GM19452 (cell line): Measurements from ENCODE around the gene TMPRSS11E.
"Not testable (repeated sequence)": the region's sequence is repeated elsewhere in the genome, so short reads cannot be mapped to it uniquely, and the experiment has no call there.

ENCODE experiments used
- ATAC-seq: cut with Tn5 transposase; IDR thresholded peaks from one replicate; pipeline ENCODE4 v1.9.1; 2021; ENCODE audit not compliant: unreplicated experiment

The TMPRSS11E gene

GRCh38 chr4:68461790-68462189, 14.5 kb downstream of the TMPRSS11E start:
- ATAC-seq: no peak

- no peak for ATAC-seq
These were observed 15.4 kb downstream of the TMPRSS11E start for GRCh38 chr4:68462691-68463090.

GRCh38 chr4:68463796-68464195, 16.5 kb downstream of the TMPRSS11E start:
- ATAC-seq: no peak

GRCh38 chr4:68465058-68465457, 17.8 kb downstream of the TMPRSS11E start:
- ATAC-seq: no peak

- ATAC-seq: no peak
These were observed 18.9 kb downstream of the TMPRSS11E start for GRCh38 chr4:68466185-68466584.

DNA sequence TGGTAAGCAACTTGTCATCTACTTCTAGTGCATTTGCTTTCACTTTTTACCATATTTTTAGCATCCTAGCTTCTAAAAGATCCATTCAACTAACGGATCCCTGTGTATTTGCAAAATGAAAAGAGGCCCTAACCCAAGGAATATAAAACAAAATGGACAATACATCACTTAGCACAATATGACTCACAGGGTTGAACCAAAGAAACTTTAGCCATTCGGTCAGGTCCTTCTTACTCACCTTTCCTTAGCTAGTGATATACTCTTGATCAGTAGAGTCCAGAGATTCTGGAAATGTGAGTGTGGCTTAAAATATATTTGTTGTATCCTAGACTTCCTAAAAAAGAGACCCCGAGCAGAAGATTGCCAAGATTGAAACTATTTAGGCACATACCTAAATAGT, 19.5 kb downstream of the TMPRSS11E start:
- ATAC-seq: no peak

DNA sequence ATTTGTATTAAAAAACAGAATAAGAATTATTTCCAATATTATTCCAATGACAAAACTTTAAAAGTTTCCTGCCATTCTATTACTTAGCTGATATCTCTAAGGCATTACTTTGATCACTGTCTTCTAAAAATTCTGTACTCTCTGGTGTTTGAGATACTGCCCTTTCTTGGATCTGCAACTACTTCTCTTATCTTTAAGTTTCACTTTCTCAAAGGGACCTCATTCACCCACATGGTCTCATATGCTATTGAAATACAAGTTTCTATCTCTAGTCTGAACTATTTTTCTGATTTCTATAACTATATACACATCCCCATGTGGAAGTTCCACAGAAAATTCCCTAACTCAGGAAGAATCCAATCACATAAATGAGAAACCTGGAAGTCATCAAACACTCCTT, 22.2 kb downstream of the TMPRSS11E start:
- no peak for ATAC-seq

DNA sequence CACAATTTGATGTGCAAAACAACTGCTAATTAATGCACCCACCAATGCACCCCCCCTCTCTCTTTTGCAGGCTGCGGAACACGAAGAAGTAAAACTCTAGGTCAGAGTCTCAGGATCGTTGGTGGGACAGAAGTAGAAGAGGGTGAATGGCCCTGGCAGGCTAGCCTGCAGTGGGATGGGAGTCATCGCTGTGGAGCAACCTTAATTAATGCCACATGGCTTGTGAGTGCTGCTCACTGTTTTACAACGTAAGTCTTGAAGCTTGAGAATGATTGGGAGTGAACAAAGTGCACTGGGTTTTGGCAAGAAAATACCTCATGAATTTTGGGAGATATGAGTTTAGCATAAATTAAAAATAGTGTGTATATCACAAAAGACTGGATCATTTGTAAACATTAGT, 28.9 kb downstream of the TMPRSS11E start:
- no peak for ATAC-seq

GRCh38 chr4:68489338-68489737, 42.1 kb downstream of the TMPRSS11E start:
- ATAC-seq: no peak

- ATAC-seq: no peak
These were observed 43.7 kb downstream of the TMPRSS11E start for GRCh38 chr4:68490826-68491457.

- no peak for ATAC-seq
These were observed 47.4 kb downstream of the TMPRSS11E start for GRCh38 chr4:68494688-68495087.

GRCh38 chr4:68498413-68499007, 51.2 kb downstream of the TMPRSS11E start:
- peak; percentile 91 for ATAC-seq

DNA sequence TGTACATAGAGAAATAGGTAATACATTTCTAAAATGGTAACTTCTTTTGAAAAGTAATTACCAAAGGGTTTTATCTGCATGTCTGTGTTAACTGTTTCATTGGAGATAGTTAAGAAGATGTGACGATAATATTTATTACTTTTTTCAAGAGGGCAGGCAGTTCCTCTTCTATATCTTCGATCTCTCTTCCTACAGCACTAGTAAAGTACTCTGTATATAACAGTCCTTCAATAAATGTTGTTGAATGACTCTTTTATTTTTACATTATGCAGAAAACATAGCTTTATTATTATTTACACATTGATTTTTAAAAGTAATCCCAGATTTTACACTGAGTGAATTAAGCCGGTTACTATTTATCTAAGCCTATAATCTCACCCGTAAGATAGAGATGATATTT, 51.8 kb downstream of the TMPRSS11E start:
- no peak for ATAC-seq

- not testable (repeated sequence) for ATAC-seq
These were observed 56.2 kb downstream of the TMPRSS11E start for GRCh38 chr4:68503462-68503861.

GRCh38 chr4:68504836-68505235, 57.6 kb downstream of the TMPRSS11E start:
- ATAC-seq: not testable (repeated sequence)

GRCh38 chr4:68505452-68505851, 58.2 kb downstream of the TMPRSS11E start:
- ATAC-seq: peak; percentile 76

- ATAC-seq: no peak
These were observed 71.6 kb downstream of the TMPRSS11E start for GRCh38 chr4:68518889-68519288.

GRCh38 chr4:68520985-68521384, 73.7 kb downstream of the TMPRSS11E start:
- no peak for ATAC-seq

DNA sequence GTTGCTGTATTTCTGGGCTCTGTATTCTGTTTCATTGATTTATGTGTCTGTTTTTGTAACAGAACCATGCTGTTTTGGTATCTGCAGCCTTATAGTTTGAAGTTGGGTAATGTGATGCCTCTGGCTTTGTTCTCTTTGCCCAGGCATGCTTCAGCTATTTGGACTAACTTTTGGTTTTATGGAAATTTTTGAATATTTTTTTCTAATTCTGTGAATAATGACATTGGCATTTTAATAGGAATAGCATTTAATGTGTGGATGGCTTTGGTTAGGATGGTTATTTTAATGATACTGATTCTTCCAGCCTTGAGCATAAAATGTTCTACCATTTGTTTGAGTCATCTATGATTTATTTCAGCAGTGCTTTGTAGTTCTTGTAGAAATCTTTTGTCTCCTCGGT, 75.0 kb downstream of the TMPRSS11E start:
- ATAC-seq: not testable (repeated sequence)

DNA sequence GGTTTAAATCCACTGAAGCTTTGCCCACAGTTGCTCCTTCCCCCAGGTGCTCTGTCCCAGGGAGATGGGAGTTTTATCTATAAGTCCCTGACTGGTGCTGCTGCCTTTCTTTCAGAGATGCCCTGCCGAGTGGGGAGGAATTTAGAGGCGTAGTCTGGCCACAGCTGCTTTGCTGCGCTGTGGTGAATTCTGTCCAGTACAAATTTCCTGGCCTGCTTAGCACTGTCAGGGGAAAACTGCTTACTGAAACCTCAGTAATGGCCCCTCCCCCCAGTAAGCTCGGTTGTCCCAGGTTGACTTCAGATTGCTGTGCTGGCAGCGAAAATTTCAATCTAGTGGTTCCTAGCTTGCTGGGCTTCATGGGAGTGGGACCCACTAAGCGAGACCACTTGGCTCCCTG, 88.7 kb downstream of the TMPRSS11E start:
- ATAC-seq: no peak

DNA sequence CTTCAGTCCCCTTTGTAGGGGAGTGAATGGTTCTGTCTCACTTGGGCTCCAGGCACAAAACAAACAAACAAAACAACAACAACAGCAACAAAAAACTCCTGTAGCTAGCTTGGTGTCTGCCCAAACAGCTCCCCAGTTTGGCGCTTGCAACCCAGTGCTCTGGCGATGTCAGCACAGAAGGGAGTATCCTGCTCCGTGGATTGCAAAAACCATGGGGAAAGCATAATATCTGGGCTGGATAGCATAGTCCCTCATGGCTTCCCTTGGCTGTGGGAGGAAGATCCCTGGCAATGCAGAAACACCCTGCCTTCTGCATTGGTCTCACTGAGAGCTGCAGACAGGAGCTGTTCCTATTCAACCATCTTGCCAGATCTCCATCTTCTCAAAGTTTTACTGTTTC, 89.1 kb downstream of the TMPRSS11E start:
- ATAC-seq: no peak

DNA sequence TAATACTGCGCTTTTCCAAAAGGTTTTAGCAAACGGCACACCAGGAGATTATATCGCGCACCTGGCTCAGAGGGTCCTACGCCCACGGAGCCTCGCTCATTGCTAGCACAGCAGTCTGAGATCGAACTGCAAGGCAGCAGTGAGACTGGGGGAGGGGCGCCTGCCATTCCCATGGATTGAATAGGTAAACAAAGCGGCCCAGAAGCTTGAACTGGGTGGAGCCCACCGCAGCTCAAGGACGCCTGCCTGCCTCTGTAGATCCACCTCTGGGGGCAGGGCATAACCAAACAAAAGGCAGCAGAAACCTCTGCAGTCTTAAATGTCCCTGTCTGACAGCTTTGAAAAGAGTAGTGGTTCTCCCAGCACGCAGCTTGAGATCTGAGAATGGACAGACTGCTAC, 95.5 kb downstream of the TMPRSS11E start:
- ATAC-seq: not testable (repeated sequence)
